Tibial nerve (tissue), 3 donors: ENCODE results near the gene PTPRG.

Source experiments
- CTCF ChIP-seq, 5 experiments: fragments of 200-600 bp in 3 of 5; fragments of 450-650 bp in 2 of 5; sonication (generic) in 3 of 5; IDR thresholded peaks; one replicate each; pipeline ENCODE4 v1.5.1; 2016 to 2019; ENCODE audit warnings: antibody characterized with exemption in 5 of 5, mild to moderate bottlenecking in 3 of 5, moderate library complexity in 2 of 5
- POLR2A ChIP-seq, 2 donors: fragments of 450-650 bp; IDR thresholded peaks; one replicate each; pipeline ENCODE4 v1.6.1; 2017; ENCODE audit warnings: antibody characterized with exemption in 2 of 2, mild to moderate bottlenecking in 2 of 2, moderate library complexity in 2 of 2

GRCh38 chr3:61666615-61667330 lies 105.4 kb downstream of the PTPRG start:
- TF ChIP-seq POLR2A (IDR thresholded peaks at IDR 0.05) (no peak), CTCF (IDR thresholded peaks at IDR 0.05) (no peak)
